Activated CD4-positive, alpha-beta T cell treated with anti-CD3 and anti-CD28 coated beads for 4 hours (primary cell): ENCODE measurements around the gene ZBTB18.

Experiments used
- DNase-seq, 2 donors: peaks; one replicate each; pipeline ENCODE4 v3.0.0-alpha.2; 2020

Gene ZBTB18

GRCh38 chr1:244092293-244092963 lies 41.3 kb downstream of the ZBTB18 start:
- no peak for DNase-seq

GRCh38 chr1:244092964-244093638 lies 42.0 kb downstream of the ZBTB18 start:
- no peak for DNase-seq

GRCh38 chr1:244094880-244095528 lies 43.9 kb downstream of the ZBTB18 start:
- DNase-seq, result no peak

- no peak for DNase-seq
These were observed 44.4 kb downstream of the ZBTB18 start for GRCh38 chr1:244095529-244095911.

- no peak for DNase-seq
These were observed 45.1 kb downstream of the ZBTB18 start for GRCh38 chr1:244096066-244096610.

GRCh38 chr1:244096691-244097090 lies 45.6 kb downstream of the ZBTB18 start:
- DNase-seq, result no peak

- DNase-seq, result no peak
These were observed 46.7 kb downstream of the ZBTB18 start for GRCh38 chr1:244097523-244098405.

GRCh38 chr1:244099258-244099930 lies 48.3 kb downstream of the ZBTB18 start:
- no peak for DNase-seq

GRCh38 chr1:244100276-244100675 lies 49.2 kb downstream of the ZBTB18 start:
- no peak for DNase-seq

GRCh38 chr1:244100704-244101453 lies 49.8 kb downstream of the ZBTB18 start:
- DNase-seq, result no peak

GRCh38 chr1:244102046-244102445 lies 51.0 kb downstream of the ZBTB18 start:
- DNase-seq, result no peak

GRCh38 chr1:244102468-244102867 lies 51.4 kb downstream of the ZBTB18 start:
- no peak for DNase-seq

- DNase-seq, result no peak
These were observed 53.4 kb downstream of the ZBTB18 start for GRCh38 chr1:244104309-244105060.

- no peak for DNase-seq
These were observed 55.1 kb downstream of the ZBTB18 start for GRCh38 chr1:244106176-244106575.
